Bone marrow (tissue), 2 donors: Measurements from ENCODE around the gene ZNF532.
A peak's percentile ranks its signal among the peaks of the same experiment; 100 is the strongest.
"Not testable (repeated sequence)": the region's sequence is repeated elsewhere in the genome, so short reads cannot be mapped to it uniquely, and the experiment has no call there.

Experiments used
- DNase-seq, 2 donors: peaks; one replicate each; lab custom pipeline; 2025; lab: John Stamatoyannopoulos, UW

The ZNF532 gene

GRCh38 chr18:58902961-58903360 is 38.3 kb downstream of the ZNF532 start:
- no peak for DNase-seq

- DNase-seq = no peak
Observed at GRCh38 chr18:58903533-58903932, 38.9 kb downstream of the ZNF532 start.

GRCh38 chr18:58905777-58906428 is 41.2 kb downstream of the ZNF532 start:
- no peak for DNase-seq

- no peak for DNase-seq
Observed at GRCh38 chr18:58908006-58908405, 43.3 kb downstream of the ZNF532 start.

GRCh38 chr18:58909521-58909920 is 44.8 kb downstream of the ZNF532 start:
- DNase-seq = no peak

GRCh38 chr18:58911241-58911640 is 46.6 kb downstream of the ZNF532 start:
- DNase-seq = no peak

- DNase-seq = no peak
Observed at GRCh38 chr18:58911766-58912165, 47.1 kb downstream of the ZNF532 start.

GRCh38 chr18:58915006-58915799 is 50.5 kb downstream of the ZNF532 start:
- no peak for DNase-seq

GRCh38 chr18:58915995-58916394 is 51.3 kb downstream of the ZNF532 start:
- no peak for DNase-seq

GRCh38 chr18:58919934-58920333 is 55.3 kb downstream of the ZNF532 start:
- not testable (repeated sequence) for DNase-seq

- no peak for DNase-seq
Observed at GRCh38 chr18:58922995-58923394, 58.3 kb downstream of the ZNF532 start.

GRCh38 chr18:58924473-58924872 is 59.8 kb downstream of the ZNF532 start:
- DNase-seq = no peak

- no peak for DNase-seq
Observed at GRCh38 chr18:58927659-58928058, 63.0 kb downstream of the ZNF532 start.

- no peak for DNase-seq
Observed at GRCh38 chr18:58928386-58928785, 63.7 kb downstream of the ZNF532 start.

- DNase-seq = no peak
Observed at GRCh38 chr18:58929206-58929605, 64.5 kb downstream of the ZNF532 start.

GRCh38 chr18:58934356-58934755 is 69.7 kb downstream of the ZNF532 start:
- DNase-seq = no peak

- no peak for DNase-seq
Observed at GRCh38 chr18:58934933-58935577, 70.4 kb downstream of the ZNF532 start.

- peak in 1 of 2 donors; percentile 26 for DNase-seq
Observed at GRCh38 chr18:58937071-58937886, 72.6 kb downstream of the ZNF532 start.

- no peak for DNase-seq
Observed at GRCh38 chr18:58937887-58938267, 73.2 kb downstream of the ZNF532 start.

GRCh38 chr18:58941426-58942099 is 76.9 kb downstream of the ZNF532 start:
- DNase-seq = no peak

GRCh38 chr18:58943896-58944295 is 79.2 kb downstream of the ZNF532 start:
- DNase-seq = no peak
